ENCODE results near the gene ANO6.
"Not testable (repeated sequence)": the region's sequence is repeated elsewhere in the genome, so short reads cannot be mapped to it uniquely, and the experiment has no call there.

ANO6 gene

GRCh38 chr12:45213107-45213506 is 2.8 kb upstream of the ANO6 start:
- no peak for DNase-seq (ENCODE audit: low read depth)

DNA sequence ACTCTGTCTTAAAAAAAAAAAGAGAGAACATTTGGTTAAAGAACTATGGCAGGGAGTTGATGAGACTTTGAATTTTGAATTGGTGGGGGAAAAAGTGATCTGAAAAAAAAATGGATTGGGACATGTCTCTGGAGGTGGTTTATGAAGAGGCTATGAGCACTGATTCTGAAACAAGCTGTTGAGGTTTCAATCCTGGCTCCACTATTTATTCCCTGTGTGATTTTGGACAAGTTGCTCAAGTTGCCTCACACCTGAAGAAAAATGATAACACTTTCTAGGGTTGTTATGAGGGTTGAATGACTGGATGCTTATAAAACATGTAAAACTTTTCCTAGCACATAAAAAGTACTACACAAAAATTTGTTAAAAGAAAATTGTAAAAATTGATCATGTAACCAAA is 1.8 kb upstream of the ANO6 start:
- DNase-seq (ENCODE audit: low read depth) = no peak

DNA sequence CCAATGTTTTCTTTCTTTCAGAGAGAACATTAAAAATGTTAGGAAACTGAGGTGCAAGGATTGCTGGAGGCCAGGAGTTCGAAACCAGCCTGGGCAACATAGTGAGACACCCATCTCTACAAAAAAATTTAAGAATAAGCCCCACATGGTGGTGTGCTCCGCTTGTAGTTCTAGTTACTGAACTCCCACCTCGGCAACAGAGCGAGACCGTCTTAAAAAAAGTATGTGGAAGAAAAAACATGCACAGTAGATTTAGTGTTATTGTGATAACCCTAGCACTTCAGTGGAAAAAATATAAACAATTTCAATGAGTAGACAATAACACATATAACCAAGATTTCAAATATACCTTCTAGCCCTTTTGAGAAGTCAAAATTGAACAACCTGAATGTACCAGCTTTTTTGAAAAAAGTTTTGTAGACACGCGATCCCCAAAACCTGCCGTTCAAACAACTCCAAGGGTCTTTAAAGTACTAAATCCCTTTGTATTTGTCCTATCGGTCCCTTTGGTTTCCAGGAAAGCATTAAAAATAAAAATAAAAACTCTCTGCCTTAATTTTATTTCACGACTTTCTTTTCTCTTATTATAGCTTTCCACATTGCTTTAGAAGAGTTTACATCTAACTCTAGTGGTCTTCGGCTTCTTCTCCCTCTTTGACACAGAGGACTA is 1.0 kb upstream of the ANO6 start:
- DNase-seq (ENCODE audit: low read depth) = no peak

DNA sequence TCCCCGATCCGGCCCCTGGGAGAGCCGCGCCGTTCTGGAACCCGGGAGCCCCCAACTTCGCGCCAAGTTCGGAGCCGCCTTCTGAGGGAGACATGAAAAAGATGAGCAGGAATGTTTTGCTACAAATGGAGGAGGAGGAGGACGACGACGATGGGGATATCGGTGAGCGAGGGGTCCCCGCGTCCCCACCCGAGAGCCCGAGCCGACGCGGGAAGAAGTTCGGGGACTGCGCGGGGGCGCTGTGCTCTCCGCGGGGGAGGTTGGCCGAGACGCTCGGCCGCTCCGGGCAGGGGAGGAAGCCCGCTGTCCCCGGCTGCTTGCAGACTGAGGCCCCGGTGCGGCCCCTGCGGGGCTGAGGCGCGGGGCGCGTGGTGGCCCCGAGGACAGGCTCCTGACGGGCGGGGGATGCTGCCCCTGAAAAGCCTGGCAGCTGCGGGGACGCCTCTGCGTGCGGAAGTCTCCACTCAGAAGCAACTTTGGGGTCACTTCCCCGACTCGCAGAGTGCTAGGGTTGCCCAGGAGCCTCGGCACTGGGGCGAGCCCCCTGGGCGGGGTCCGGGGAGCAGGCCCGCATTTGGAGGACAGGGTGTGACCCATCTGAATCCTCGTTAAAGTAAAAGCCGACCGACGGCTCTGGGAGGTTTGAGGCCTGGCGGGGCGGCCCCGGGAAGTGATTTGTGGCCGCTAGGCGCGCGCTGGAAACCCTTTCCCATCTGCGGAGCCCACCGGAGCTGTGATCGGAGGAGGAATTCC is 511 bp downstream of the ANO6 start:
- DNase-seq (ENCODE audit: low read depth) = no peak

- DNase-seq (ENCODE audit: low read depth) = no peak
Observed at GRCh38 chr12:45216983-45217485, 1.1 kb downstream of the ANO6 start.

DNA sequence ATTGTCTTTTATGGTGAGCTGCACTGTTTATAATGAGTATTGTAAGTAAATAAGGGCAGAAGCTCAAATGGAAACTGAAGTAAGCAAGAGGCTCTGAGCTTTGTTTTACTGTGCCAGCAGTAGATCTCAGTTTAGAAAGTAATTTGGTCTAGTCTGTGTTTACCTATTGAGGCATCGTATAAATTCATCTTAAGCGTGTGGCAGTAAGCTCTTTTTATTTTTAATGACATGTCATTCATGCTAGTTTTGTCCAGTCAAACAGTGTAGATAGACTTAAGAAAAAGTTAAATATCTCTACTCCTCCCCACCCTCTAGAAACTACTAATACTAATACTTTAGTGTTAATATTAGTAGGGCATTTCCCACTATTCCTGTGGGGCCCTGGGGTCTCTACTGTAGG is 2.0 kb downstream of the ANO6 start:
- no peak for DNase-seq (ENCODE audit: low read depth)

DNA sequence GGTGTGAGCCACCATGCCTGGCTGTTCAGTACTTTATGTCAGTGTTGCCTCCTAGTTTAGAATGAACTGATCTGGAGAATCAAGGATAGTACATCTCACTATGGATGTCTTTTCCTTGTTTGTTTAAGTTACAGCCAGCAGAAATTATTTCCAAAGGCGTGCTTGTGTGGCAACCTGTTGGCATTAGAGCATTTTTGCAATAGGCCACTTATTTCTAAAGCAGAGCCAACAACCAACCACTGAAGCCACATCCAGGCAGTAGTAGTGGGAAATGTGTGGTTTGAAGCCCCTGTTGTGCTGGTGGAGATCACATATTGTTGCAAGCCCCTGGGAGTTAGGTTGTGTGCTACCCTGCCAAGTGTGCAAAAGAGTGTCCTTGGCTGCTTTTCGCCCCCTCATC is 3.7 kb downstream of the ANO6 start:
- DNase-seq (ENCODE audit: low read depth) = no peak

- no peak for DNase-seq (ENCODE audit: low read depth)
Observed at GRCh38 chr12:45220363-45220931, 4.6 kb downstream of the ANO6 start.

DNA sequence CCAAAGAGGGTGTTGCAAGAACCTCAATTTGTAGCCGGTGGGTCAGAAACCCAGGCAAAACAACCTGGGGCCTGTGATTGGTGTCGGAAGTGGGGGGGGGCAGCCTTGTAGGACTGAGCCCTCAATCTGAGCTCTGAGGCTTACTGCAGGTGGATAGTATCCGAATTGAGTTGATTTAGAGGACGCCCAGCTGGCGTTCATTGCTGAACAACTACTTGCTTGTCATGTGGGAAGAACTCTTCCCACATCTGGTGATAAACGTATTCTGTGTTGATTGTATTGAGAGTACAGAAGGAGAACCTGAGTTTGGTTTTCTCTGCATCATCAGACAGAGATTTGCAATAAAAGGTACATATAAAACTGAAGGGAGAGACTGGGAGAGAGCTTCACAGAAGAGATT is 5.1 kb downstream of the ANO6 start:
- DNase-seq (ENCODE audit: low read depth) = no peak

DNA sequence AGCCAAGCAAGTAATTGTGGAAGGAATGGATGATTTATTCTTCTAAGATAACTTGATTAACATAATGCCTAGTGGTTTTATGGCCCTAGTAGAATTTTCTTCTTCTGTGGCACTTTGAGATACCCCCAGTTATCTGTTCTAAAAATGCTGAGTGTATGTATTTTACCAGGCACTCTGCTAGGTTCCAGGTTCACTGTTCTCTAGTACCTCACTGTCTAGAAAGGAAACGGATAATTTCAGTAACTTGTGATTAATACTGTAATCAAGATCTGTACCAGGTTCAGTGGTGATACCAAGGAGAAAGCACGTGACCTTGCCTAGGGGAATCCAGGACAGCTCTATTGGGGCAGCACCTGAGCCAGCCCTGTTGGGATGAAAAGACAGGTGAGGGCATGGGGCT is 8.0 kb downstream of the ANO6 start:
- DNase-seq (ENCODE audit: low read depth) = no peak

DNA sequence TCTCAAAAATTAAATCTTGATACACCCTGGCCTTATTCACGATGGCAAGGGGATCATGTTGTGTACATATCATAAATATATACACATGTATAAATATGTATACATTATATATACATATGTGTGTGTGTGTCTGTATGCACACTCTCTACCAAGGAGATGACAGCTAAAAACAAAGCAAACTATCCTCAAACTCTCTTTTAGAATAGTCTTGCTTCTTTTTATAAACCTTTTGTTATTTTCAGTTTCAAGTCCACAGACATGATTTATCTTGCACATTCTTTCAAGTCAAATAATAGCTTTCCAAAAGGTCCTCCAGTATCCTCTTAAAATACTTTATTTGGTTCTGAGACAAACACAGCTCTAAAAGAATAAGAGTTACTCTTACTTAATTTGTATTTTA is 8.4 kb downstream of the ANO6 start:
- DNase-seq (ENCODE audit: low read depth) = no peak

- no peak for DNase-seq (ENCODE audit: low read depth)
Observed at GRCh38 chr12:45226021-45226420, 10.1 kb downstream of the ANO6 start.

DNA sequence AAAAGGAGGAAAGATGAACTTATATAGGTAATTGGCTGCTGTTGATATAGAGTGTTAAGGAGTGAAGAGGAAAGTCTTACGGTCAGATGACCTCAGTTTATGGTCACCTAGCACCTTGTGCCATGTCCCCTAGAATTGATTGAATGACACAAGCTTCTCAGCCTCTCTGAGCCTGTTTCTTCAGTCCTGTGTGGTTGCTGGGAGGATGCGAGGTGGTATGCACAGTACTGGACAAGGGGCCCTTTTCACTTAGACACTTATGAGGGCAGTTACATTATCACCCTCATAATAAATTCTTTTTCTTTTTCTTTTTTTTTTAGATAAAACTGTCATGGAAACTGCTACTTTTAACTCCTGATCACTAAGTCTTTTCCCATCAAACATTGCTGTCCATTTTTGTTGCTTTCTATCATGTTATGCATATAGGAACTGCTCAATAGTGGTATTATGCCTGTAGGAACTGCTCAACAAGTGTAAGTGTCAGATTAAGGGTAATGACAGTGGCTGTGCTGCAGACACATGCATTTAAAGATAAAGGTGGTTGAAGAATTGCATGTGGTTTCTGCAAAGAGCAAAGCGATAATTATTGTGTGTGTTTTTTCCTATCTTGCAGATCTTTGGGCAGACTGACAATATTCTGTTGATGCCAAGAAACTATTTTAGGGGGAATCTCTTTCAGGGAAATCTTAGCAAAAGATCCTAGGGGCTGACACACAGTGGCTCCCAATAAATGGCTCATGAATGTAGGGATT is 11.6 kb downstream of the ANO6 start:
- DNase-seq (ENCODE audit: low read depth) = no peak

GRCh38 chr12:45231515-45232145 is 15.7 kb downstream of the ANO6 start:
- DNase-seq (ENCODE audit: low read depth) = no peak

- DNase-seq (ENCODE audit: low read depth) = no peak
Observed at GRCh38 chr12:45232146-45232755, 16.4 kb downstream of the ANO6 start.

DNA sequence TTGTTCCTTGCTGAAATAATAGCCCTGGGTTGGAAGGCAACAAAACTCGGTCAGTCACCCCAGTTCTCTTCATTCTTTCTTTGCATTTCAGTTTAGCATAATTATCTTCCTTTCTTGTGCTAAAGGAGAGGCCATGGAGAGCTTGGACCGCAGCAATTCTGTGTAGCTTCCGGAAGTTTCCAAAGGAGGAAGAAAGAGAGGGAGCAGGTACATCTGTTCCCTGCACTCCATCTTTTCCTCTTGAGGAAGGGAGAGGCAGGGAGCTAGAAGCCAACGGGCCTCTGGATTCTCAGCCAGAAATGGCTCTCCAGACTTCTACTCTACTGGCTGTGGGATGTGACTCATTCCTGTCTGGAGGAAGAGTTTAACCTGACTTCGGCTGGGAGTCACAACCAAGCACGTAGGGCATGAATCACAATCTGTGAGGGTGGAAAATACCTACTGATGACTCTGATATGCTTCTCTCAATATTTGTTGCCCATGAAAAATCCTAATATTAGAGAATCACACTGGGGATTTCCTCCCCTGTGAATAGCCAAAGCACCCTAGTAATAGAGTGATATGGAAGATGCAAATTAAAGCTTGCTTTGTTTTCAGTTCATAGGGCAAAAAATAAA is 17.0 kb downstream of the ANO6 start:
- DNase-seq (ENCODE audit: low read depth) = no peak

DNA sequence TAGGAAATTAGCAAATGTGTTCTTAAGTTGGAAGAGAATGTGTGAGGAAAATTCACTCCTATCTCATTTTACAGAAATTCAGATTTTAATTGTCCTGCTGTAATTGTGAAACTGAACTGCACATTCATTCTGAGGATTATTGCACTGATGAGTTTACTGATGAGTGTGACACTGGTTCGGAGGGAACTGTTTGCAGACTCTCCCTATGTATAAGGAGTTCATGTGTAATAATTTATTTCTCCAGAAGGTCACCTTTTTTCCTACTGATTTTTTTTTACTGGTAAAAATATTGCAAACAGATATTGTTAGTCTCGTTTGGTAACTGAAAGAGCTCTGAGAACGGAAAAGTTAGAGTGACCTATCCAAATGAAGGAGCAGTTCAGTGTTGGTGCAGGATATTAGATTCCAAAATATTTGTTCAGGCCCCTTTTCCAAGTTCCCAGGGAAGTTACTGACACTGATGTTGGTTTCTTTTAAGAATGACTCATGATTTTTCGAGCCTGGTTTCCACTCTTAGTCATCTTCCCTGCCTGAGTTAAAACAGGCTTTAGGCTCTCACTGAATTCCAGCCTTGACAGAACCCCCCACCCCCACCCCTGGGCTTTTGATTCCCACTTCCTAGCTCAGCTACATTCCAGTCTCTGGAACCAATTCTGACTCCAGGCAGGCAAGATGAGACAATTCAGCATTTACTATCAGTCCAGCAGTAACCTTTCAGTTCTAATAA is 18.4 kb downstream of the ANO6 start:
- no peak for DNase-seq (ENCODE audit: low read depth)

DNA sequence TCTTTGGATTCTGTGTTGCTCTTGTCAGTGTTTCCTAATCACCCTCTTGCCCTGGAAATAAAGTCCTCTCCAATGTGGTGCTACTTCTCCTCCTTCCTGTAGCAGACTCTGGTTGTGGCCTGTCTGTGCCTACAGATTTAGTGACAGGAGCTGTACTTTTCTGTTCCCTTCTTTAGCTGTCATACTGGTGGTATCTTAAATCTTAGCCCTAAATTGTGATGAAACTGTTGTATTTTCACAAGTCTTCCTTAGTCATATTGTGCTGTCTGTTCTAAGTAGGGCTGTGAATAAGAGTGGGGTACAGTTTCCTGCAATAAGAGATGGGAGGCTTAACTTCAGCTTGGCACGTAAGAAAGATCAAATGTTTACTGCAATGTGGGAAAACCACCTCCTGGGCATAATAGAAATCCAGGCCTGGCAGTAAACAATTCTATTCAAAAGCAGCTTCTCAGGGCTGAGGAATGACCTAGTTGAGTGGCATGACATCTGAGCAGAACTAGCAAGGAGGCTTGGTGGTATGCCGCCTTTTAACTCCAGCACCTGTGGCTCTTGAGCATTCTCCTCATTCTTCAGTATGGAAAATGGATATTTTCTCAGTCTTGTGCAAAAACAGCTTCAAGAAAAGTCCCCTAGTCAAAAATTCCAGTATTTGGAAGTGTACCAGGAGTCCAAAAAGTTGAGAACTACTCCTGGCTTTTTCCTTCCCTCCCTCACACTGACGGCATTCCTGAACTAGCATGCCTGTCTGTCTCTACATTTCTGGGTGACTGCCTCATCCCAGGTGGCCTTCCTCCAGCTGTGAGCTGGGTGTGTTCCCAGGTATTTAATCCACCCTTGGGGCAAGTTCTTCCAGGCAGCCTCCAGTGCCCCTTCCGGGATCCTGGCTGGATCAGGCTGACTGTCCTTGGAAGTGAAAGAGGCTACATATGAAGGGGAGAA is 19.5 kb downstream of the ANO6 start:
- no peak for DNase-seq (ENCODE audit: low read depth)

- DNase-seq (ENCODE audit: low read depth) = not testable (repeated sequence)
Observed at GRCh38 chr12:45236383-45236782, 20.5 kb downstream of the ANO6 start.

Data from T follicular helper cell (primary cell).